ENCODE measurements around the gene PLEKHO2. TPM values are rescaled to one million over a fixed set of nuclear protein-coding genes. Genes with fewer than 3 reads are reported as not detected.
"Not testable (repeated sequence)": the region's sequence is repeated elsewhere in the genome, so short reads cannot be mapped to it uniquely, and the experiment has no call there.

The PLEKHO2 gene
- polyA plus RNA-seq (ENCODE audit: insufficient read length in 4 of 4) = 10 to 100 TPM; 16.5 to 20.5 (median 17.7) TPM

- DNase-seq (ENCODE audit: low read depth in 4 of 4, low spot score in 3 of 4) = peak; percentile 84 to 93 (median 92)
Observed at GRCh38 chr15:64841344-64842095, at the start of gene PLEKHO2. Gene PLEKHO2 (plus strand): TSS chr15:64841915. CDS start chr15:64842017, 102 bp downstream.

- no peak for DNase-seq (ENCODE audit: low read depth in 4 of 4, low spot score in 3 of 4)
Observed at GRCh38 chr15:64792282-64792681, 49.4 kb upstream of the PLEKHO2 start.

- not testable (repeated sequence) for DNase-seq (ENCODE audit: low read depth in 4 of 4, low spot score in 3 of 4)
Observed at GRCh38 chr15:64795299-64795698, 46.4 kb upstream of the PLEKHO2 start.

- not testable (repeated sequence) for DNase-seq (ENCODE audit: low read depth in 4 of 4, low spot score in 3 of 4)
Observed at GRCh38 chr15:64795921-64796320, 45.8 kb upstream of the PLEKHO2 start.

GRCh38 chr15:64798905-64799304 is 42.8 kb upstream of the PLEKHO2 start:
- DNase-seq (ENCODE audit: low read depth in 4 of 4, low spot score in 3 of 4) = not testable (repeated sequence)

- no peak for DNase-seq (ENCODE audit: low read depth in 4 of 4, low spot score in 3 of 4)
Observed at GRCh38 chr15:64800476-64800875, 41.2 kb upstream of the PLEKHO2 start.

- no peak for DNase-seq (ENCODE audit: low read depth in 4 of 4, low spot score in 3 of 4)
Observed at GRCh38 chr15:64803526-64803925, 38.2 kb upstream of the PLEKHO2 start.

GRCh38 chr15:64804619-64805018 is 37.1 kb upstream of the PLEKHO2 start:
- DNase-seq (ENCODE audit: low read depth in 4 of 4, low spot score in 3 of 4) = no peak

- DNase-seq (ENCODE audit: low read depth in 4 of 4, low spot score in 3 of 4) = no peak
Observed at GRCh38 chr15:64806509-64806908, 35.2 kb upstream of the PLEKHO2 start.

GRCh38 chr15:64807051-64807749 is 34.5 kb upstream of the PLEKHO2 start:
- no peak for DNase-seq (ENCODE audit: low read depth in 4 of 4, low spot score in 3 of 4)

GRCh38 chr15:64807751-64808222 is 33.9 kb upstream of the PLEKHO2 start:
- no peak for DNase-seq (ENCODE audit: low read depth in 4 of 4, low spot score in 3 of 4)

- DNase-seq (ENCODE audit: low read depth in 4 of 4, low spot score in 3 of 4) = no peak
Observed at GRCh38 chr15:64808785-64809453, 32.8 kb upstream of the PLEKHO2 start.

- DNase-seq (ENCODE audit: low read depth in 4 of 4, low spot score in 3 of 4) = peak in 2 of 4 donors; percentile 57 to 66
Observed at GRCh38 chr15:64809649-64810496, 31.8 kb upstream of the PLEKHO2 start.

- DNase-seq (ENCODE audit: low read depth in 4 of 4, low spot score in 3 of 4) = no peak
Observed at GRCh38 chr15:64810497-64811326, 31.0 kb upstream of the PLEKHO2 start.

GRCh38 chr15:64813075-64813474 is 28.6 kb upstream of the PLEKHO2 start:
- DNase-seq (ENCODE audit: low read depth in 4 of 4, low spot score in 3 of 4) = no peak

GRCh38 chr15:64814283-64814682 is 27.4 kb upstream of the PLEKHO2 start:
- not testable (repeated sequence) for DNase-seq (ENCODE audit: low read depth in 4 of 4, low spot score in 3 of 4)

- not testable (repeated sequence) for DNase-seq (ENCODE audit: low read depth in 4 of 4, low spot score in 3 of 4)
Observed at GRCh38 chr15:64814965-64815364, 26.8 kb upstream of the PLEKHO2 start.

- DNase-seq (ENCODE audit: low read depth in 4 of 4, low spot score in 3 of 4) = no peak
Observed at GRCh38 chr15:64816452-64816851, 25.3 kb upstream of the PLEKHO2 start.

- no peak for DNase-seq (ENCODE audit: low read depth in 4 of 4, low spot score in 3 of 4)
Observed at GRCh38 chr15:64824929-64825430, 16.7 kb upstream of the PLEKHO2 start.
